Left renal cortex interstitium (tissue), 4 donors: ENCODE measurements around the gene MID1. TPM values are rescaled to one million over a fixed set of nuclear protein-coding genes. Genes with fewer than 3 reads are reported as not detected.
"Not testable (repeated sequence)": the region's sequence is repeated elsewhere in the genome, so short reads cannot be mapped to it uniquely, and the experiment has no call there.

Experiments
- DNase-seq, 4 donors: peaks; one replicate each; pipeline ENCODE4 v3.0.0-alpha.2; 2013; ENCODE audit warnings: low read depth in 4 of 4, low spot score in 2 of 4, missing footprints in 1 of 4
- polyA plus RNA-seq, 4 donors: library from polyadenylated mRNA; unstranded; fragments of 120-200 nt; gene quantifications; one replicate each; pipeline ENCODE4 v1.2.1, GENCODE V29; 2013; ENCODE audit not compliant: insufficient read length in 4 of 4

The MID1 gene
- polyA plus RNA-seq, 4 donors = 19.4 to 28.9 (median 25.5) TPM

GRCh38 chrX:10618961-10619360, 1.4 kb downstream of the MID1 start:
- DNase-seq = no peak

GRCh38 chrX:10617999-10618351, 2.4 kb downstream of the MID1 start:
- DNase-seq = no peak

GRCh38 chrX:10617186-10617998, 3.0 kb downstream of the MID1 start:
- no peak for DNase-seq

GRCh38 chrX:10615931-10616774, 4.2 kb downstream of the MID1 start:
- no peak for DNase-seq

GRCh38 chrX:10612215-10612614, 8.2 kb downstream of the MID1 start:
- DNase-seq = no peak

- DNase-seq = no peak
Measured at GRCh38 chrX:10611441-10612090, 8.8 kb downstream of the MID1 start.

GRCh38 chrX:10608099-10608498, 12.3 kb downstream of the MID1 start:
- DNase-seq = no peak

GRCh38 chrX:10607233-10607632, 13.2 kb downstream of the MID1 start:
- no peak for DNase-seq

- DNase-seq = no peak
Measured at GRCh38 chrX:10603612-10604011, 16.8 kb downstream of the MID1 start.

- DNase-seq = no peak
Measured at GRCh38 chrX:10602646-10603045, 17.7 kb downstream of the MID1 start.

GRCh38 chrX:10600479-10600878, 19.9 kb downstream of the MID1 start:
- DNase-seq = no peak

- no peak for DNase-seq
Measured at GRCh38 chrX:10598540-10598939, 21.8 kb downstream of the MID1 start.

GRCh38 chrX:10597871-10598270, 22.5 kb downstream of the MID1 start:
- DNase-seq = no peak

GRCh38 chrX:10591363-10592335, 28.7 kb downstream of the MID1 start:
- DNase-seq = no peak

- DNase-seq = not testable (repeated sequence)
Measured at GRCh38 chrX:10589787-10590186, 30.6 kb downstream of the MID1 start.

GRCh38 chrX:10589098-10589497, 31.3 kb downstream of the MID1 start:
- DNase-seq = no peak

GRCh38 chrX:10584882-10585281, 35.5 kb downstream of the MID1 start:
- not testable (repeated sequence) for DNase-seq

GRCh38 chrX:10582945-10583344, 37.4 kb downstream of the MID1 start:
- DNase-seq = no peak

GRCh38 chrX:10582215-10582733, 38.1 kb downstream of the MID1 start:
- no peak for DNase-seq
